Activated CD4-positive, alpha-beta T cell treated with anti-CD3 and anti-CD28 coated beads for 36 hours (primary cell): ENCODE results near the gene MAPRE2. TPM values are rescaled to one million over a fixed set of nuclear protein-coding genes. Genes with fewer than 3 reads are reported as not detected.

Experiments
- ATAC-seq: fragments of 200-7000 bp; cut with Tn5 transposase; one replicate; pipeline ENCODE4 v1.10.0; 2021; ENCODE audit warnings: mild to moderate bottlenecking, moderate library complexity
- CTCF ChIA-PET: fragments of 350-600 bp; sonication (Branson Sonifier 250); formaldehyde crosslinking; loops from one replicate; lab custom pipeline; 2021; ENCODE audit warnings: antibody characterized with exemption; lab: Charles Lee
- POLR2A ChIA-PET: fragments of 350-600 bp; sonication (Branson Sonifier 250); formaldehyde crosslinking; loops from one replicate; lab custom pipeline; 2021; ENCODE audit warnings: antibody characterized with exemption, inconsistent platforms; lab: Charles Lee
- DNase-seq: peaks from one replicate; pipeline ENCODE4 v3.0.0-alpha.2; 2020
- H3K27ac Mint-ChIP-seq: one replicate; pipeline ENCODE4 v1.8.0; 2021; ENCODE audit warnings: mixed read lengths
- H3K27me3 Mint-ChIP-seq: one replicate; pipeline ENCODE4 v1.8.0; 2021; ENCODE audit warnings: mixed read lengths
- H3K36me3 Mint-ChIP-seq: one replicate; pipeline ENCODE4 v1.8.0; 2021; ENCODE audit warnings: low read depth, mixed read lengths
- H3K4me1 Mint-ChIP-seq: one replicate; pipeline ENCODE4 v1.8.0; 2021; ENCODE audit warnings: mixed read lengths
- H3K4me3 Mint-ChIP-seq: one replicate; pipeline ENCODE4 v1.8.0; 2021; ENCODE audit warnings: mild to moderate bottlenecking, moderate library complexity, mixed read lengths
- H3K9me3 Mint-ChIP-seq: one replicate; pipeline ENCODE4 v1.8.0; 2021; ENCODE audit warnings: low read depth, mixed read lengths
- intact Hi-C, 2 experiments: fragments of 100-400 bp; cut with DNase I in 1 of 2; cut with micrococcal nuclease in 1 of 2; formaldehyde crosslinking; loops; one replicate each; pipeline versions ENCODE4 v1.14.2 to v1.15.1; 2022 to 2024; cut with DNase I, micrococcal nuclease
- total RNA-seq, 2 experiments: library from RNA; stranded (reverse); gene quantifications; one replicate each; pipeline ENCODE4 v1.2.3, GENCODE V29; 2021

MAPRE2 gene
- total RNA-seq, 2 experiments from 2014 or later, result 59.4 to 83.8 TPM

DNA sequence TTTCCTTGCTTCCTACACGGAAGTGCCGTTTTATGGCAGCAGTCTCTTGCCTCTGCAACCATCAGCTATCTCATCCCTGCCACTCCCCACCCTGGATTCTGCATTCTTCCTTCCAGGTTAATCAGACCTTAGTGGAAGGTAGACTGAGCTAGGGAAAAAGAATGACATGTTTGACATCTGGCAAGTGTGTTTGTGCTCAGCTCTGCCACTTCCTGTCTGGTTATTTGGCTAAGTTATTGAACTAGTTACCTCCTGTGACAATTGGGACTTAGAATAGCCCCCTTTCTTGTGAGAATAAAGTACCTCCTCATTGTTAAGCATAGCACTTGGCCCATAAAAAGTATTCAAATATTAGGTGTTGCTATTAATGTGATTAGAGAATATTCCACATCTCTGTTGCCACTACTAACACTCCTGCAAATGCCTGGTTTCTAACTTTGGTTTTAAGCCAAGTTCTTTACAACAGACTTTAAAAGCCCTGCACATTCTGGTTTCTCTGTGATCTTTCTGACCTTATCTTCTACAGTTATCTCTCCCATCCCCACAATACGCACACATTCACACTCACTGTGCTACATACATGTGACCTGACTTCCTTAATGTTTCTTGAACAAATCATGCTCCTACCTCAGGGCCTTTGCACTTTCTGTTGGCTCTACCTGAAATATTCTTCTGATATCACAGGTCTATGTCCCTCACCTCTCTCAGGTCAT, 10.8 kb upstream of the MAPRE2 start:
- ATAC-seq (peak; percentile 40), DNase-seq (peak; percentile 27)
- POLR2A ChIA-PET, result interaction anchor here (1.5 to 1.9 kb wide), 2 partner anchors 9 to 11 kb away, joined by 4 to 18 read pairs; partner anchors contain the start of gene MAPRE2
- peaks cover 2% of the 10 kb centered on the region for H3K36me3 Mint-ChIP-seq
- H3K27ac Mint-ChIP-seq, result peak overlapping the region; percentile 96
- no peaks in the 10 kb centered on the region for H3K27me3 Mint-ChIP-seq
- CTCF ChIA-PET, result interaction anchor here (0.6 to 7.3 kb wide), 19 partner anchors 10 to 356 kb away, joined by 3 to 72 read pairs (median 4); partner anchors contain the start of gene MAPRE2
- no peaks in the 10 kb centered on the region for H3K9me3 Mint-ChIP-seq
- H3K4me1 Mint-ChIP-seq, result peaks cover 61% of the 10 kb centered on the region
- H3K4me3 Mint-ChIP-seq, result peak overlapping the region; percentile 69
- intact Hi-C loops, result loop anchor here (1.0 kb wide), 2 partner anchors 11 to 51 kb away; partner anchors contain the start of gene MAPRE2 (in 2 of the 2)

DNA sequence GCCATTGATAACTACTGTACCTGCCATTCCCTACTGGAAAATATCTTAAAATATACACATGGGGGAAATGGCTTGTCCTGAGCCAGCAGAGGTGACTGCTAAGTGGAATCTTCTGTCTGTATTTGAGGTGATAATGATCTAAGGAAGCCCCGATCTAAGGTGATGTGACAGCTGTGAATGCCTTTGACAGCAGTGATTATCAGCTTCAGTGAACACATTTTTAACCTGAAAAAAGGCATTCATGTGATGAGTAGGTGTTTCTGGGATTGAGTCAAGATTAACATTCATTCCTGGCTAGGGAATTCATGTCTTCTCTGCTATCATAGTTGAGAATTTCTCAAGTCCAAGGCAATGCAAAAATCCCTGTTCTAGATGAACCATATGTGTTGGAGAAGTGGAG, 9.1 kb upstream of the MAPRE2 start:
- DNase-seq (no peak), ATAC-seq (no peak)
- ChIA-PET CTCF (interaction anchor here (0.7 to 1.1 kb wide), 2 partner anchors 13 to 553 kb away, joined by 3 read pairs; no protein-coding TSS in a partner anchor), POLR2A (interaction anchor here (0.7 kb wide), 1 partner anchor 9 kb away, joined by 4 read pairs; the partner anchor contains the start of gene MAPRE2)
- H3K9me3 Mint-ChIP-seq, result no peaks in the 10 kb centered on the region
- H3K4me1 Mint-ChIP-seq, result peaks cover 47% of the 10 kb centered on the region
- H3K36me3 Mint-ChIP-seq, result peaks cover 2% of the 10 kb centered on the region
- no peaks in the 10 kb centered on the region for H3K27me3 Mint-ChIP-seq
- intact Hi-C loops, result no loop called here
- peak overlapping the region; percentile 49 for H3K27ac Mint-ChIP-seq
- no peak overlapping the region for H3K4me3 Mint-ChIP-seq

DNA sequence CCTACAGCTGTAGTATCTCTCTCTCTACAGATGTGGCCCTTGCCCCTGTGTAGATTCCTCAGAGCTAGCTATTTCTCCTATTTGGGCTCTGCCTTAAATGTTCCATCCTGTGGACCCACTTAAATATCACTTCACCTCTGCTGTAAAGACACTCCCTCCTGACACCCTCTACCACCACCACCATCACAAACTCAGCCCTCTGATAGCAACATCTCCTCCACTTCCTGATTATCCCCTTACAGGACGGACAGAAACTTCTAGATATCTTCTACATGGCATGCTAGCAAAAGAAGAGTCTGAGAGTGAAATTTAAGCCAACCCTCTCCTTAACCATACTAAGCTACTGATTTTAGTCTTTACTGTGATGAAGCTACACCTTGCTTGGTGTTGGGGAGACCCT, 3.2 kb upstream of the MAPRE2 start:
- ChIA-PET CTCF (interaction anchor here (0.6 to 5.4 kb wide), 3 partner anchors 10 to 579 kb away, joined by 3 to 72 read pairs (median 4); no protein-coding TSS in a partner anchor), POLR2A (no interaction called here)
- intact Hi-C loops, result no loop called here
- no peaks in the 10 kb centered on the region for H3K9me3 Mint-ChIP-seq
- no peaks in the 10 kb centered on the region for H3K27me3 Mint-ChIP-seq
- ATAC-seq (no peak), DNase-seq (no peak)
- H3K4me1 Mint-ChIP-seq, result peaks cover 27% of the 10 kb centered on the region
- no peaks in the 10 kb centered on the region for H3K36me3 Mint-ChIP-seq
- H3K27ac Mint-ChIP-seq, result no peak overlapping the region
- H3K4me3 Mint-ChIP-seq, result no peak overlapping the region

DNA sequence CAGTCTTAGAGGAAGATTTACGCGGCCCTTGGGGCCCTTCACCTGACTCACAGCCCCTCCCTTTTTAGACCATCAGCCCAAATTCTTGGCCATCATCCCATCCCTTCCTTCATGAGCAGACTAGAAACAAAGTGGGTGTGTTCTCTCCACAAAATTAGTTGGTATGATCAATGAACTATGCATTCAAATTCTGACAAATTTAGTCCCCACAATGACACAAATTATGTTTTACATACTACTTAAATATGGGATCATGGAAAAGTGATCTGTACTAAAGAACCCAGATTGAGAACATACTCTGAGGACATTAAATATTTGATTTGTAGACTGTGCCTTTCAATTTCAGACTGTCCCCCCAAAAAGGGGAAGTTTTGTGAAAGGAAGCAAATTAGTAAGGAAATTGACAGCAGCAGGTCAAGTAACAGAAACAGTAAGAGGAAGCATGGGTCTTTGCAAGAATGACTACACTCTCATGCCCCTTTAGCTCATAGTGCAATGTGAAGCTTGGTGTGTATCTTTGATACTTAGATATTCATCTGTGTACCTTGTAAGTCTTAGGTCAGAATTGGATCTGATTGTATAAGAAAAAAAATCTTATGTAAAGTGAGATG, 2.2 kb upstream of the MAPRE2 start:
- CTCF ChIA-PET, result interaction anchor here (0.6 to 5.4 kb wide), 3 partner anchors 11 to 312 kb away, joined by 3 to 72 read pairs (median 4); no protein-coding TSS in a partner anchor
- ATAC-seq (no peak), DNase-seq (no peak)
- Mint-ChIP-seq H3K27me3 (no peaks in the 10 kb centered on the region), H3K9me3 (no peaks in the 10 kb centered on the region), H3K36me3 (no peaks in the 10 kb centered on the region), H3K4me3 (no peak overlapping the region), H3K4me1 (peaks cover 35% of the 10 kb centered on the region), H3K27ac (no peak overlapping the region)
- POLR2A ChIA-PET, result interaction anchor here (0.9 to 1.2 kb wide), 2 partner anchors 9 to 11 kb away, joined by 4 read pairs; no protein-coding TSS in a partner anchor
- intact Hi-C loops, result no loop called here

DNA sequence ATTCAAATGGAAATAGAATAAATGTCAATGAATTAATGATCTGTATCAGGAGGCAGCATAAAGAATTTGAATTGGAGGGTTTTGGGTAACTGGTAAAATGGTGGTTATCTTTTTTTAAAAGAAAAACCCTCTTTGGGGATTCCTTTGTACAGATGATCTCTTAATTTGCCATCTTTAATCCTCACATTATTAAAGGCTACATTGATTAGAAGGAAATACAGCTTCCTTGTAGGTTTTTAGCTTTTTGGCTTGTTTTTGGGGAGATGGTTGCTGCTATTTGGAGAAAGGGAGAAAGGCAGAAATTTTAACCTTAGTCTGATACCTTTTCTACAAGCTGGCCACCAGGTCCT, 600 bp upstream of the MAPRE2 start:
- ChIA-PET POLR2A (interaction anchor here (0.5 to 1.3 kb wide), 5 partner anchors 11 to 183 kb away, joined by 3 to 18 read pairs (median 3); no protein-coding TSS in a partner anchor), CTCF (interaction anchor here (0.7 to 5.4 kb wide), 4 partner anchors 12 to 341 kb away, joined by 3 to 72 read pairs (median 4); no protein-coding TSS in a partner anchor)
- no peaks in the 10 kb centered on the region for H3K36me3 Mint-ChIP-seq
- peaks cover 51% of the 10 kb centered on the region for H3K4me1 Mint-ChIP-seq
- H3K4me3 Mint-ChIP-seq, result peak overlapping the region; percentile 97
- H3K27ac Mint-ChIP-seq, result peak overlapping the region; percentile 98
- ATAC-seq (no peak), DNase-seq (no peak)
- no peaks in the 10 kb centered on the region for H3K9me3 Mint-ChIP-seq
- H3K27me3 Mint-ChIP-seq, result no peaks in the 10 kb centered on the region
- intact Hi-C loops, result loop anchor here (2.0 to 5.0 kb wide), 8 partner anchors 33 to 1088 kb away; partner anchors contain the start of genes ELP2 (in 1 of the 2), RMP24 (in 1 of the 2), RPRD1A (in 1 of the 2) and SLC39A6 (in 1 of the 2)

DNA sequence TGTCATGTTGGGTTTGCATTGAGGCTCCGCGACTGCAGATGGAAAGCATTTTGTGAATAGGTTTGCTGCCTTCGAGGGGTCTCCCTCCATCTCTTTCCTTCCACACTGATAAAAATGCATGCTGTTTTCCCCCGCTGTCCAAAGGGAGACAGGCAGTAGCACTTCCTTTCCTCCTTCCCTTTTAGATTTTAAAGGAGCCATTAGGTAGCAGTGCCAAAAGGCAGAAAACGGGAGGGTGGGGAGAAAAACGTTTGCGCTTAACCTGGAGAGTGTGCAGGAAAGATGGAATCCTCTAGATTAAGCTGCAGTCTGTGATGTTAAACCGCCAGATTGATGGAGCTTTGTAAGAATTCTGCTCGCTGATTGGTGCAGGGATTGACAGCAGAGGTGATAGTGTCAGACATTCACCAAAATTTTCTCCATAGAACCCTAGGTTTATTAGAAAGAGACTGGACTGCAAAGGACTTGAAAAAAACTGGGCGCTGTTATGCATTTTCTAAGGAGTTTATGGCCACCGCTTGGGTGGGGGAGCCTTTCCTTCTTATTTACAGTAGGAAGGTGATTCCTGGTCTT, 688 bp downstream of the MAPRE2 start:
- Mint-ChIP-seq H3K4me1 (peaks cover 64% of the 10 kb centered on the region), H3K36me3 (no peaks in the 10 kb centered on the region), H3K9me3 (no peaks in the 10 kb centered on the region), H3K27ac (peak overlapping the region; percentile 98), H3K27me3 (no peaks in the 10 kb centered on the region), H3K4me3 (peak overlapping the region; percentile 97)
- POLR2A ChIA-PET, result interaction anchor here (0.6 to 1.3 kb wide), 7 partner anchors 10 to 1787 kb away, joined by 3 to 18 read pairs (median 4); partner anchors contain the start of genes KIAA1328, TPGS2 and ZNF397
- DNase-seq, result peak; percentile 30
- peak; percentile 10 for ATAC-seq
- CTCF ChIA-PET, result interaction anchor here (5.4 kb wide), 1 partner anchor 14 kb away, joined by 72 read pairs; no protein-coding TSS in a partner anchor
- intact Hi-C loops, result loop anchor here (1.0 to 5.0 kb wide), 19 partner anchors 8 to 1087 kb away; partner anchors contain the start of genes ZNF24 (in 2 of the 2), ELP2 (in 1 of the 2), INO80C (in 1 of the 2) and RMP24 (in 1 of the 2)

- H3K9me3 Mint-ChIP-seq, result no peaks in the 10 kb centered on the region
- H3K4me1 Mint-ChIP-seq, result peaks cover 70% of the 10 kb centered on the region
- H3K27me3 Mint-ChIP-seq, result no peaks in the 10 kb centered on the region
- peak overlapping the region; percentile 97 for H3K4me3 Mint-ChIP-seq
- ChIA-PET POLR2A (interaction anchor here (0.7 to 1.2 kb wide), 5 partner anchors 9 to 1786 kb away, joined by 3 to 7 read pairs (median 4); partner anchors contain the start of genes KIAA1328, TPGS2 and ZNF397), CTCF (interaction anchor here (5.4 kb wide), 1 partner anchor 14 kb away, joined by 72 read pairs; no protein-coding TSS in a partner anchor)
- peak; percentile 52 for ATAC-seq
- H3K27ac Mint-ChIP-seq, result peak overlapping the region; percentile 98
- peak; percentile 23 for DNase-seq
- intact Hi-C loops, result loop anchor here (1.0 to 5.0 kb wide), 11 partner anchors 8 to 1025 kb away; partner anchors contain the start of genes RMP24 (in 1 of the 2), RPRD1A (in 1 of the 2) and ZNF397 (in 1 of the 2)
- peaks cover 2% of the 10 kb centered on the region for H3K36me3 Mint-ChIP-seq
These were observed 1.3 kb downstream of the MAPRE2 start for GRCh38 chr18:35042389-35043071.

GRCh38 chr18:35043207-35043606, 2.0 kb downstream of the MAPRE2 start:
- Mint-ChIP-seq H3K4me3 (peak overlapping the region; percentile 97), H3K9me3 (peaks cover 4% of the 10 kb centered on the region), H3K27ac (peak overlapping the region; percentile 98), H3K27me3 (no peaks in the 10 kb centered on the region), H3K4me1 (peaks cover 76% of the 10 kb centered on the region), H3K36me3 (peaks cover 8% of the 10 kb centered on the region)
- intact Hi-C loops, result loop anchor here (2.0 to 5.0 kb wide), 10 partner anchors 36 to 1024 kb away; partner anchors contain the start of genes RMP24 (in 1 of the 2), RPRD1A (in 1 of the 2) and ZNF397 (in 1 of the 2)
- CTCF ChIA-PET, result interaction anchor here (5.4 kb wide), 1 partner anchor 15 kb away, joined by 72 read pairs; no protein-coding TSS in a partner anchor
- ATAC-seq (no peak), DNase-seq (no peak)
- POLR2A ChIA-PET, result interaction anchor here (1.0 kb wide), 1 partner anchor 14 kb away, joined by 3 read pairs; no protein-coding TSS in a partner anchor

DNA sequence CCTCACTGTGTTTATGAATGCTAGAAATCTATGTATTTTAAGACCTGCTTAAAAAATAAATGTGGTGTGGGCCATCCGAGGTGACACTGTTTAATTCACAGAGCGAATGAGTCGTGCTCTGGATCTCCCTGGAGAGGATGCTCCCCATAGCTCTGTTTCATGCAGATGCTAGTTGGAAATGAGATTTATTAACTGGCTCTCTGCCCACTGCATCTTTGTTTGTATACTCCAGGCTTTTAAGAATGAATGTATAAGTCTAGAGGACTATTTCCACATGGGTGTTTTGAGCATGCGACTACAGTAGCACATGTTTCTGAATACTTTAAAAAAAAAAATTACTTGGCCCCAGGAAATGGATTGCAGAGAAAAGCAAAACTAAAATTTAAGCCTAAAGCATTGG, 3.9 kb downstream of the MAPRE2 start:
- H3K9me3 Mint-ChIP-seq, result peaks cover 4% of the 10 kb centered on the region
- peaks cover 8% of the 10 kb centered on the region for H3K36me3 Mint-ChIP-seq
- ATAC-seq, result no peak
- peak overlapping the region; percentile 84 for H3K27ac Mint-ChIP-seq
- H3K4me1 Mint-ChIP-seq, result peaks cover 72% of the 10 kb centered on the region
- ChIA-PET CTCF (interaction anchor here (0.6 to 3.8 kb wide), 8 partner anchors 13 to 62 kb away, joined by 3 to 21 read pairs (median 3); no protein-coding TSS in a partner anchor), POLR2A (no interaction called here)
- DNase-seq, result peak; percentile 22
- H3K27me3 Mint-ChIP-seq, result no peaks in the 10 kb centered on the region
- peak overlapping the region; percentile 97 for H3K4me3 Mint-ChIP-seq
- intact Hi-C loops, result no loop called here

DNA sequence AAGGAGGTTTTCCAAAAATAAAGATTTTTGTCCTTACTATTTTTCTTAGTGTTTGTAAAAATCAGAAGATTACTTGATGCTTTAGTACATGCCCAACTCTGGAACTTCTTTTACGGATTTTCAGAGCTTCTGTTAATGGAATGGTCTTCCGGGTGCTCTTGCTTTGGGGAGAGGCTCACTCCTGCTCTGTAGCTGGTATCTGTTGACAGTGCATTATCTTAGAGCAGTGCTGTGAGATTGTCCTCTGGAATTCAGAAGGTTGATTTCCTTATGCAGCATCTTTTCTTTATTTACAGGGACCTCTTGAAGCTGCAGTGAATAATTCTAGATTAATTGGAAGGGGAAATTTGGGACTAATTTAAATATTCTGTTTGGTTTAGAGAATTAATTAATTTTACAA, 4.6 kb downstream of the MAPRE2 start:
- Mint-ChIP-seq H3K9me3 (peaks cover 4% of the 10 kb centered on the region), H3K27me3 (no peaks in the 10 kb centered on the region), H3K4me1 (peaks cover 72% of the 10 kb centered on the region), H3K27ac (peak overlapping the region; percentile 84), H3K36me3 (peaks cover 8% of the 10 kb centered on the region), H3K4me3 (peak overlapping the region; percentile 97)
- ChIA-PET CTCF (interaction anchor here (1.0 to 3.8 kb wide), 6 partner anchors 16 to 51 kb away, joined by 3 to 21 read pairs (median 3); no protein-coding TSS in a partner anchor), POLR2A (no interaction called here)
- DNase-seq (no peak), ATAC-seq (no peak)
- intact Hi-C loops, result no loop called here
